Measurements from ENCODE around the gene IGFN1.

DNA sequence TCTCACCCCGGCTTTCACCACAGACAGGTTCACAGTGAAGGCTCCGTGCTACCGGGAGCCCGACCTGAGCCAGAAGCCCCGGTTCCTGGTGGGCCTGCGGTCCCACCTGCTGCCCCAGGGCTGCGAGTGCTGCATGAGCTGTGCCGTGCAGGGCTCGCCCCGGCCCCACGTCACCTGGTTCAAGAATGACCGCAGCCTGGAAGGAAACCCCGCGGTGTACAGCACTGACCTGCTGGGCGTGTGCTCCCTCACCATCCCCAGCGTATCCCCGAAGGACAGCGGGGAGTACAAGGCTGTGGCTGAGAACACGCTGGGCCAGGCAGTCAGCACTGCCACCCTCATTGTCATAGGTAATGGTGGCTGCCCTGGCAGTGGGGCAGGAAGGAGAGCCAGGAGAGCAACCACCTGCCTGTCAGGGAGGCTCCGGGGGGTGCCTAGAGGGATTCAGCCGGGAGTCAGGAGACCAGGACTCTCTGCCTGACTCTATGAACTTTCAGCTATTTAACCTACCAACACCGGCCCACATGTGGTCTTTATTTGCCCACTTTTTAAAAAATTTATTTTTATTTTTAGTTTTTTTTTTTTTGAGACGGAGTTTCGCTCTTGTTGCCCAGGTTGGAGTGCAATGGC is 36.4 kb downstream of the IGFN1 start:
- TF ChIP-seq, protein P1, sequence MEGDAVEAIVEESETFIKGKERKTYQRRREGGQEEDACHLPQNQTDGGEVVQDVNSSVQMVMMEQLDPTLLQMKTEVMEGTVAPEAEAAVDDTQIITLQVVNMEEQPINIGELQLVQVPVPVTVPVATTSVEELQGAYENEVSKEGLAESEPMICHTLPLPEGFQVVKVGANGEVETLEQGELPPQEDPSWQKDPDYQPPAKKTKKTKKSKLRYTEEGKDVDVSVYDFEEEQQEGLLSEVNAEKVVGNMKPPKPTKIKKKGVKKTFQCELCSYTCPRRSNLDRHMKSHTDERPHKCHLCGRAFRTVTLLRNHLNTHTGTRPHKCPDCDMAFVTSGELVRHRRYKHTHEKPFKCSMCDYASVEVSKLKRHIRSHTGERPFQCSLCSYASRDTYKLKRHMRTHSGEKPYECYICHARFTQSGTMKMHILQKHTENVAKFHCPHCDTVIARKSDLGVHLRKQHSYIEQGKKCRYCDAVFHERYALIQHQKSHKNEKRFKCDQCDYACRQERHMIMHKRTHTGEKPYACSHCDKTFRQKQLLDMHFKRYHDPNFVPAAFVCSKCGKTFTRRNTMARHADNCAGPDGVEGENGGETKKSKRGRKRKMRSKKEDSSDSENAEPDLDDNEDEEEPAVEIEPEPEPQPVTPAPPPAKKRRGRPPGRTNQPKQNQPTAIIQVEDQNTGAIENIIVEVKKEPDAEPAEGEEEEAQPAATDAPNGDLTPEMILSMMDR (IDR thresholded peaks at IDR 0.05), result no peak
- TF ChIP-seq YY1 (IDR thresholded peaks at IDR 0.05; ENCODE audit: low read depth), result no peak
- TF ChIP-seq MXI1 (IDR thresholded peaks at IDR 0.05; ENCODE audit: low read depth, low read length), result no peak
- TF ChIP-seq, protein P2, sequence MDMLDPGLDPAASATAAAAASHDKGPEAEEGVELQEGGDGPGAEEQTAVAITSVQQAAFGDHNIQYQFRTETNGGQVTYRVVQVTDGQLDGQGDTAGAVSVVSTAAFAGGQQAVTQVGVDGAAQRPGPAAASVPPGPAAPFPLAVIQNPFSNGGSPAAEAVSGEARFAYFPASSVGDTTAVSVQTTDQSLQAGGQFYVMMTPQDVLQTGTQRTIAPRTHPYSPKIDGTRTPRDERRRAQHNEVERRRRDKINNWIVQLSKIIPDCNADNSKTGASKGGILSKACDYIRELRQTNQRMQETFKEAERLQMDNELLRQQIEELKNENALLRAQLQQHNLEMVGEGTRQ (IDR thresholded peaks at IDR 0.05; ENCODE audit: borderline replicate concordance, low read depth, low read length), result no peak
- no peak for TF ChIP-seq RAD21 (IDR thresholded peaks at IDR 0.05; ENCODE audit: low read length)
